ENCODE data around the gene ADTRP. TPM values are rescaled to one million over a fixed set of nuclear protein-coding genes. Genes with fewer than 3 reads are reported as not detected.

Gene ADTRP
- total and polyA plus RNA-seq, 2 donors (not counting 1 experiment from before 2014, with no cell fraction given): 0.23 to 1.7 TPM

DNA sequence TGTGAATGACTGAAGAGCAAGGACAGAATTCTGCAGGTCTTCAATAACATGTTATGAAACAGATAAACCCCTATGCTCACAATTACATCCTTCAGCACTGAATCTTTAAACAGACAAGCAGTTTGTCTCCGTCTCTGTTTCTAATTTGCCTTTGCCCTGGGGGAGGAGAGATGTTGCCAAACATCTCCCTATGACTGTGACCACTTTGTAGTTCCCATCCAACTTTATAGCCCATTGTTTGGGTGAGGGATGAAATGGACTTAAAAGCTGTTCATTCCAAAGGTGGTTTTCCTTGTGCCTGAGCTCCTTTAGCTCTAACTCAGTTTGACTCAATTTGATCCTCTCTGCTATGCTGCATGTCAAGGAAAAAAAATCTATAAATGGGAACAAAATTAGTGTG is 19.5 kb upstream of the ADTRP start:
- no peak overlapping the region for H2AFZ ChIP-seq (ENCODE audit: low read length)
- no peaks in the 10 kb centered on the region for H3K4me1 ChIP-seq (ENCODE audit: control insufficient read depth, extremely low read depth, insufficient read depth, low read length)
- no peak overlapping the region for H3K9ac ChIP-seq (ENCODE audit: insufficient read depth, low read length)
- no peaks in the 10 kb centered on the region for H3K9me3 ChIP-seq (ENCODE audit: control insufficient read depth, insufficient read depth, low read depth, low read length)
- no peak overlapping the region for H3K4me3 ChIP-seq (replicated peaks in 1 of 4; ENCODE audit: control extremely low read depth in 1 of 4, insufficient read depth in 1 of 4, low read depth in 3 of 4, low read length in 4 of 4)
- DNase-seq (ENCODE audit: low read depth in 2 of 2): no peak
- no peak for TF ChIP-seq CTCF (conservative IDR thresholded peaks at IDR 0.05 in 1 of 2, IDR thresholded peaks at IDR 0.05 in 1 of 2; ENCODE audit: low read depth in 1 of 2, low read length in 2 of 2)
- no peak for TF ChIP-seq EZH2 (IDR thresholded peaks at IDR 0.05; ENCODE audit: low read length, missing control alignments)
- no peaks in the 10 kb centered on the region for H3K79me2 ChIP-seq (ENCODE audit: control insufficient read depth, insufficient read depth, low read length)
- no peaks in the 10 kb centered on the region for H4K20me1 ChIP-seq (ENCODE audit: control insufficient read depth, extremely low read depth, insufficient read depth, low read length)
- H3K4me2 ChIP-seq (ENCODE audit: extremely low read depth, insufficient read depth, low read length): no peak overlapping the region
- no peaks in the 10 kb centered on the region for H3K36me3 ChIP-seq (ENCODE audit: control insufficient read depth, insufficient read depth, low read length)
- H3K27ac ChIP-seq (ENCODE audit: insufficient read depth, low read length): no peak overlapping the region
- no peaks in the 10 kb centered on the region for H3K27me3 ChIP-seq (ENCODE audit: control insufficient read depth, insufficient read depth, low read length)

DNA sequence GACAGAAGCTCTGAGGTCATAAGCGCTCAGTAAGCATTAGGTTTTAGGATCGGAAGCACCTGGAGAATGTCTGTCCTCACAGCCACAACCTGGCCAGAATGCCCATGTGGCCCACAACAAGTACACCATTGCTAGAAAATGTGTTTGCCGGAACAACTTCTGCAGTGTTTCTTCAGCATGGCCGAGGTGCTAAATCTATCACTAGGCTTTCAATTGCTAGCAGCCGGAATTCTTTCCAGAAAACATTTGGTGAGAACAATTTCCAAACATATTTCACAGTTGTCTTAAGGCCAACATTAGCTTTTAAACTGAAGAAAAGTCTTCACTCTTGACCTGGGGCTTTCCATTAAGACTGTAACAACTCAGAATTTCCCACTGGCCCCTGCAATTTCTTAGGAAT is 18.2 kb upstream of the ADTRP start:
- no peaks in the 10 kb centered on the region for H3K9me3 ChIP-seq (ENCODE audit: control insufficient read depth, insufficient read depth, low read depth, low read length)
- no peaks in the 10 kb centered on the region for H4K20me1 ChIP-seq (ENCODE audit: control insufficient read depth, extremely low read depth, insufficient read depth, low read length)
- no peak overlapping the region for H2AFZ ChIP-seq (ENCODE audit: low read length)
- H3K9ac ChIP-seq (ENCODE audit: insufficient read depth, low read length): no peak overlapping the region
- no peak for TF ChIP-seq EZH2 (IDR thresholded peaks at IDR 0.05; ENCODE audit: low read length, missing control alignments)
- TF ChIP-seq CTCF (conservative IDR thresholded peaks at IDR 0.05 in 1 of 2, IDR thresholded peaks at IDR 0.05 in 1 of 2; ENCODE audit: low read depth in 1 of 2, low read length in 2 of 2): no peak
- H3K27ac ChIP-seq (ENCODE audit: insufficient read depth, low read length): no peak overlapping the region
- H3K4me2 ChIP-seq (ENCODE audit: extremely low read depth, insufficient read depth, low read length): no peak overlapping the region
- no peak overlapping the region for H3K4me3 ChIP-seq (replicated peaks in 1 of 4; ENCODE audit: control extremely low read depth in 1 of 4, insufficient read depth in 1 of 4, low read depth in 3 of 4, low read length in 4 of 4)
- H3K4me1 ChIP-seq (ENCODE audit: control insufficient read depth, extremely low read depth, insufficient read depth, low read length): no peaks in the 10 kb centered on the region
- H3K79me2 ChIP-seq (ENCODE audit: control insufficient read depth, insufficient read depth, low read length): no peaks in the 10 kb centered on the region
- no peak for DNase-seq (ENCODE audit: low read depth in 2 of 2)
- no peaks in the 10 kb centered on the region for H3K27me3 ChIP-seq (ENCODE audit: control insufficient read depth, insufficient read depth, low read length)
- no peaks in the 10 kb centered on the region for H3K36me3 ChIP-seq (ENCODE audit: control insufficient read depth, insufficient read depth, low read length)

DNA sequence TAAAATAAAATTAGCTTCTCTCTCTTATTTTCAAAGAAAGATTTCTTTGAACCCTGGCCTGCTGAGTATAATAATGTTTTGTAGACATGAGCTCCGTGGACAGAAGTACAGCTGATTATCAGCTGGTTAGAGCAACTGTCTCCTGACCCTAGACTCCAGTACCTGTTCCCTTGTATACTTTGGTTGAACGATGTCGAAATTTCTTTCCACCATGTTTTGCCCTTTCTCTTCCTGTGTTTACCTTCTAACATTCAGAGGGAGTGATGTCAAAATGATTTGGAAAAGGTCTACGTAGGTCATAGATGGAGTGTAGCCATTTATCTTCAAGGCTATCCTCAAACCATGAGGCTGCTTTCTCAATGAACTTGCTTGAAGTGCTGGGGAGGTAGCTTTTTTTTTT is 16.8 kb upstream of the ADTRP start:
- Histone ChIP-seq H3K9ac (ENCODE audit: insufficient read depth, low read length) (no peak overlapping the region), H3K27ac (ENCODE audit: insufficient read depth, low read length) (no peak overlapping the region), H3K4me2 (ENCODE audit: extremely low read depth, insufficient read depth, low read length) (no peak overlapping the region), H3K36me3 (ENCODE audit: control insufficient read depth, insufficient read depth, low read length) (no peaks in the 10 kb centered on the region), H3K79me2 (ENCODE audit: control insufficient read depth, insufficient read depth, low read length) (no peaks in the 10 kb centered on the region), H3K9me3 (ENCODE audit: control insufficient read depth, insufficient read depth, low read depth, low read length) (no peaks in the 10 kb centered on the region), H4K20me1 (ENCODE audit: control insufficient read depth, extremely low read depth, insufficient read depth, low read length) (no peaks in the 10 kb centered on the region), H3K4me3 (replicated peaks in 1 of 4; ENCODE audit: control extremely low read depth in 1 of 4, insufficient read depth in 1 of 4, low read depth in 3 of 4, low read length in 4 of 4) (no peak overlapping the region), H2AFZ (ENCODE audit: low read length) (no peak overlapping the region), H3K4me1 (ENCODE audit: control insufficient read depth, extremely low read depth, insufficient read depth, low read length) (no peaks in the 10 kb centered on the region), H3K27me3 (ENCODE audit: control insufficient read depth, insufficient read depth, low read length) (no peaks in the 10 kb centered on the region)
- no peak for TF ChIP-seq EZH2 (IDR thresholded peaks at IDR 0.05; ENCODE audit: low read length, missing control alignments)
- TF ChIP-seq CTCF (conservative IDR thresholded peaks at IDR 0.05 in 1 of 2, IDR thresholded peaks at IDR 0.05 in 1 of 2; ENCODE audit: low read depth in 1 of 2, low read length in 2 of 2): no peak
- no peak for DNase-seq (ENCODE audit: low read depth in 2 of 2)
